NCI-H524 (cell line): ENCODE measurements around the gene RAB10.

Source experiments
- DNase-seq, 2 experiments: peaks; one replicate each; lab custom pipeline; 2025; lab: John Stamatoyannopoulos, UW

The RAB10 gene

DNA sequence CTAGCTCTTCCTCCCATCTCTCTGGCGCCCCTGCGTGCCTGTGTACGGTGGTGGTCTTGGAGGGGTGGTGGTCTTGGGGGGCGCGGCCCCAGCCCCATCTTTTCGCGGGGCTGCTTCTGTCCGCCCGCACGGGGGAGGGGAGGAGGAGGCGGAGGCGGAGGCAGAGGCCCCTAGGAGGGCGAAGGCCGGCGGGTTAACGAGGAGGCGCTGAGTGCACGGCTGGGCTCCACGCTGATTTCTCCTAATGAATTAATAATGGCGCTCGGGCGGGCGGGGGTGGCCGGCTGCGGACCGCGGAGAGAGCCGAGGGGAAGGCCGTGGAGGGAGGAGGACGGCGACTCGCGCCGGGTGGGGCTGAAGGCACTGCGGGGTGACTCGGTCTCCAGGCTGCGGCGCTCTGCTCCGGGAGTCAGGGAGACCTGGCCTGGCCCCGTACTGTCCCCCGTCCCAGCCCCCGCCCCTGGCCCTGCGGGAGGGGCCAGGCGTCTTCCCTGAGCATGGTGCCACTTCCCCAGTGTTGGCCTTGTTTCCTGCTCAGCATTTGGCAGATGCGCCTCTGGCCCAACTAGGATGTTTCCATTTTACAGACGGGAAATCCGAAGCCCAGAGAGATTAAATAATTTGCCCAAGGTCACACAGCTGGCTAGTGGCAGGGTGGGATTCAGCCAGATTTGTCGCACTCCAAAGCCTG, 145.0 kb downstream of the RAB10 start:
- DNase-seq = no peak

DNA sequence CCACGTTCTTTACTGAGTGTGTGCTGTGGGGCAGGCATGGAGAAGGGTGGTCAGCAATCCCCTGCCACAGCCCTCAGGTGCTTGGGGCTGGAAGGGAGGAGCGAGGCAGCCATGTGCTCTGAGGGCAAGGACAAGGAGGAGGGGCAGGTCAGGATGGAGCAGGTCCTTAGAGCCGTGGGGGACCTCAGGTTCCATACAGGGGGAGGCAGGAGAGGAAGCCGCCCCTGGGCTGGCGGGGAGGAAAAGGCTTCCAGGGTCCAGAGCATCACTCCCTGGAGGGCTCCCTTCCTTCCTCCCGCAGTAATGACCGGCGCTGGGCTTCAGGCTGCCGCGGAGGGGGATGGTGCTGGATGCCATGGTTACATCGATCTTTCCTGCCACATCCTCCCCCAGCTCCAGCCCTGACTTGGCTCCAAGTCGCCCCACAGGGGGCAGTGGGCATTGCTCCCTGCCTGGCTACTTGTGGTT, 145.6 kb downstream of the RAB10 start:
- no peak for DNase-seq

DNA sequence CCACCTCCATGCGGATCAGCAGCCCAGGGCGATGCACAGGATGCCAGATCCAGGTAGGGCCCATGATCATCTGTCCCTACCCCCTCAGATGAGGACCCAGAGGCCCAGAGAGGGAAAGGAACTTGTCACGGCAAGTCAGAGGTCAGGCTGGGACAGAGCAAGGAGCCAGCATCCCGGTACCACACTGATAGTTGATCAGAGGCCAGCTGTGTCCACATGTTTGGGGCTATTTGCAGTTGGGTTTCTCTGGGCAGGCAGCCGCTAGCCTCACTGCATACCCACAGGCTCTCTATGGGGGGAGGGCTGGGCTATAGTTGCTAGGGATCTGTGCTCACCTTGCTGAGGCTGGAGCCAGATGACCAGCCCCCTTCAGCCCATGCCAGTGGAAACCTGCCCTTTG, 148.6 kb downstream of the RAB10 start:
- no peak for DNase-seq

DNA sequence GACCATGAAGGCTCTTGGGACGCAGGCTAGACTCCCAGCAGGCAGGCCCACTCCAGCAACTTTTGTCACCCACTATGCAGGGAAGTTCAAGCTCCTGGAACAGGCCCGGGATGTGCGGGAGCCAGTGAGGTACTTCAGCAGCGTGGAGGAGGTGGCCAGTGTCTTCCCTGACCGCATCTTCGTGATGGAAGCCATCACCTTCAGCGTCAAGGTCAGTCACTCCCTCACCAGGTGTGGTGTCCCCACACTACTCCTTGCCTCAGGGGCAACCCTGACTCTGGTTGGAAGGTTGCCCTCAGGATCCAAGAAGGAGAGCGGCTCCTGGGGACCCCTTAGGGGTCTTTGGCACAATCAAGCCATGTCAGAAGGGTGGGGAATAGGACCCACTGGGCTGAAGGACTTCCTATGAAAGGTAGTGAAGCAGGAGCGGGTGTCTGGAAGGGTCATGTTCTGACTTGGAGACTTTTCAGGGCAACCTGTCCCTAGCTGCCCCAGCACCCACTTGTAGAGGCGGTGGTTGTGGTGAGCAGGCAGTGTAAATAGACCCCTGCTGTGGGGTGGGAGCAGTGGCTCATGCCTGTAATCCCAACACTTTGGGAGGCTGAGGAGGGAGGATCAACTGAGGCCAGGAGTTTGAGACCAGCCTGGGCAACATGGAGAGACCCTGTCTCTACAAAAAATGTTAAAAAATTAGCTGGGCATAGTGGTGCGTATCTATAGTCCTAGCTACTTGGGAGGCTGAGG, 149.2 kb downstream of the RAB10 start:
- no peak for DNase-seq

DNA sequence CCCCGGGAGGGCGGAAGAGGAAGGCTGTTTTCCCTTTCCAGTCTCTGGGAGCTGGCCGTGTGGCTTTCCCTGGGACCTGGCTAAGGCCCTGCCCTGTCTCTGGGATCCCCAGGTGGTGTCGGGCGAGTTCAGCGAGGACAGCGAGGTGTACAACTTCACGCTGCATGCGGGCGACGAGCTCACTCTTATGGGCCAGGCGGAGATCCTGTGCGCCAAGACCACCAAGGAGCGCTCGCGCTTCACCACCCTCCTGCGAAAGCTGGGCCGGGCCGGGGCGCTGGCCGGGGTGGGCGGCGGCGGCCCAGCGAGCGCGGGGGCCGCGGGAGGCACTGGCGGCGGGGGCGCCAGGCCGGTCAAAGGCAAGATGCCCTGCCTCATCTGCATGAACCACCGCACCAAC, 150.2 kb downstream of the RAB10 start:
- DNase-seq = no peak

DNA sequence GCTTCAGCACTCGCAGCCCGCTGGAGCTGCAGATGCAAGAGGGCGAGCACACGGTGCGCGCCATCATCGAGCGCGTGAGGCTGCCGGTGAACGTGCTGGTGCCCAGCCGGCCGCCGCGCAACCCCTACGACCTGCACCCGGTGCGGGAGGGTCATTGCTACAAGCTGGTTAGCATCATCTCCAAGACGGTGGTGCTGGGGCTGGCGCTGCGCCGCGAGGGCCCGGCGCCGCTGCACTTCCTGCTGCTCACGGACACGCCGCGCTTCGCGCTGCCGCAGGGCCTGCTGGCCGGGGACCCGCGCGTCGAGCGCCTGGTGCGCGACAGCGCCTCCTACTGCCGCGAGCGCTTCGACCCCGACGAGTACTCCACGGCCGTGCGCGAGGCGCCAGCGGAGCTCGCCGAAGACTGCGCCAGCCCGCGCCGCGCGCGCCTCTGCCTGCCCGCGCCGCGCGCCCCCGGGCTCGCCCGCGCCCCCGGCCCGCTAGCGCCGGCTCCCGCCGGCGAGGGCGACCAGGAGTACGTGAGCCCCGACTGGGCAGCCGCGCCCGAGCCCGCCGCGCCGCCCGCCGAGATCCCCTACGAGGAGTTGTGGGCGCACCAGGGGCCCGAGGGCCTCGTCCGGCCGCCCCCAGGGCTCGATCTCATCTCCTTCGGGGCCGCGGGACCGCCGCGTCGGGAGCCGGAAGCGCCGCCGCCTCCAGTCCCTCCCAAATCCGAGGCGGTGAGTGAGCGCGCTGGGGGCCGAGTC, 150.8 kb downstream of the RAB10 start:
- no peak for DNase-seq

DNA sequence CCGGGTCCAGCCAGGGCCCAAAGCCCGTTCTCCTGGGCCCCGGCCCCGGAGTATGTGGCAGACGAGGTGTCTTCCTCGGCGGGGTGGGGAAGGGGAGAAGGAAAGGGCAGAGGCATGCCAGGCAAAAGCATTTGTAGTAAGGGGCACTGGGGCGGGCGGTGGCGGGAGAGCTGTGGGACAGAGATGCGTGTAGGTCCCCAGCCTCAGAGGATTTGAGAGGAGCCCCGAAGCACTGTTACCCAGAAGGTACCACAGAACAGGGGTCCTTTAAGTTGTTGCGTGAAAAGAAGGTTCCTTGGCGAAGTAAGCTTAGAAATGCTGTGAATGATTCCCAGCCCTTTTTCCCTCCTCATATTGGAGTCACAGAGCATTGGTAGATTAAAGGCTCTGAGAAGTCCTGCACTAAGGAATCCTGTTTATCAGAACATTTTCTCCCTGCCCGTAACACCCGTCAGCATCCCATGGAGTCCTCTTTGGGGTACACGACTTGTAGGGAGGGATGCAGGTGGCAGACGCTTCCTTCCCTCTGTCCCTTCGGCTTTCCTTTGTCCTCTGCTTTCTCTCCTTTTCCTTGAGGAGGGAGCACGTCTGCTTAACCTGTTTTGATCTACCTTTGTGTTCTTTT, 151.5 kb downstream of the RAB10 start:
- DNase-seq = no peak

DNA sequence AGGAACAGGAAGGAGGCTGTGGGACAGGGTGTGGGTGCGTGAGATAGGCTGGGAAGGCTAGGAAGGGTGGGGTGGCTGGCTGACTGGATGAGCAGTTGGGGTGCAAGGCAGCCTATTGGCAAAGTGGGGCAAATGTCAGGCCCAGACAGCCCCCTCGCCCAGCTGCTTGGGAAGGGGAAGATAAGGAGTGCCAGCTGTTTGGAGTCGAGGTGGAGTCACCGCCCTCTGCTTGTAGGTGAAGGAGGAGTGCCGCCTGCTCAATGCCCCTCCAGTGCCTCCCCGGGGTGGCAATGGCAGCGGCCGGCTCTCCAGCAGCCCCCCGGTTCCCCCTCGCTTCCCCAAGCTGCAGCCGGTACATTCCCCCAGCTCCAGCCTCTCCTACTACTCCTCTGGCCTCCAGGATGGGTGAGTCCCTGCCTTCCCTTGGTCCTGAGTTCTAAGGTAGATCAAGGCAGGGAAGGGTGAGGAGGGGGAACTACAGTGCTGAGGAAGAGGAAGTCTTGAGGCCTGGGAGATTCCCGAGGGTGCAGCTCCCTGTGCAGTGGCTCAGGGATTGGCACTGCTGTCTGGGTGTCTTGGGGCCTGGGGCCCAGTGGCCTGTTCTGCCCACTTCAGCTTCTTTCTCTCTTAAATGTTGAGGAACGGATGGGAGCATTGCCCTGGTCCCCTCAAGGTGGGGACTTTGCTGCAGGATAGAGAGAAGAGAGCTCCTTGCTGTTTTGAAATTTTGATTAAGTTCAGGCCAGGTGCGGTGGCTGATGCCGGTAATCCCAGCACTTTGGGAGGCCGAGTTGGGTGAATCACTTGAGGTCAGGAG, 152.3 kb downstream of the RAB10 start:
- no peak for DNase-seq
